H1 (cell line): ENCODE results near the gene OVCA2. TPM values are rescaled to one million over a fixed set of nuclear protein-coding genes. Genes with fewer than 3 reads are reported as not detected.

Experiments used
- CTCF ChIA-PET: fragments of 300-600 bp; sonication (Branson Sonifier 250); formaldehyde crosslinking; loops from one replicate; lab custom pipeline; 2021; ENCODE audit not compliant: partially characterized antibody; lab: Charles Lee
- POLR2A ChIA-PET: fragments of 300-600 bp; sonication (Branson Sonifier 250); formaldehyde crosslinking; loops from one replicate; lab custom pipeline; 2021; ENCODE audit warnings: inconsistent platforms; ENCODE audit not compliant: partially characterized antibody; lab: Charles Lee
- DNase-seq, 2 experiments: peaks; one replicate each; pipeline versions ENCODE4 v3.0.0 to v3.0.0-alpha.2; 2010 to 2022; ENCODE audit warnings: low spot score in 2 of 2, low read depth in 1 of 2, mixed read lengths in 1 of 2
- FAIRE-seq: peaks from 2 replicates; lab custom pipeline; 2011; peaks lifted over from hg19 to GRCh38; lab: Jason Lieb, UNC
- H2AFZ ChIP-seq: 2 replicates; pipeline ENCODE4 v1.8.1; 2012; ENCODE audit warnings: low read length, inconsistent platforms
- H2AK5ac ChIP-seq: 2 replicates; pipeline ENCODE4 v1.6.1; 2013; ENCODE audit warnings: low read depth, low read length
- H2BK120ac ChIP-seq: replicated peaks from 2 replicates; pipeline ENCODE3; 2013; ENCODE audit warnings: low read depth, low read length, inconsistent platforms
- H2BK12ac ChIP-seq: 2 replicates; pipeline ENCODE4 v1.6.1; 2013; ENCODE audit warnings: low read depth, low read length
- H2BK15ac ChIP-seq: 2 replicates; pipeline ENCODE4 v1.6.1; 2013; ENCODE audit warnings: low read length
- H2BK20ac ChIP-seq: 2 replicates; pipeline ENCODE4 v1.6.1; 2013; ENCODE audit warnings: low read length
- H2BK5ac ChIP-seq: 2 replicates; pipeline ENCODE4 v1.6.1; 2013; ENCODE audit warnings: low read depth, low read length
- H3K14ac ChIP-seq: 2 replicates; pipeline ENCODE4 v1.6.1; 2013; ENCODE audit warnings: inconsistent platforms; ENCODE audit not compliant: insufficient read length
- H3K18ac ChIP-seq: 2 replicates; pipeline ENCODE4 v1.6.1; 2013; ENCODE audit warnings: low read length; ENCODE audit errors: extremely low read depth
- H3K23ac ChIP-seq: 2 replicates; pipeline ENCODE4 v1.6.1; 2013; ENCODE audit warnings: inconsistent platforms; ENCODE audit not compliant: insufficient read length
- H3K23me2 ChIP-seq: 2 replicates; pipeline ENCODE4 v1.6.1; 2013; ENCODE audit warnings: low read depth, low read length
- H3K27ac ChIP-seq: 2 replicates; pipeline ENCODE4 v1.6.1; 2011; ENCODE audit warnings: low read depth, low read length, inconsistent platforms
- H3K27me3 ChIP-seq, 4 experiments: replicated peaks in 1 of 4; 1 replicate in 1 of 4; 2 replicates in 3 of 4; pipeline versions ENCODE4 v1.6.1 to v1.8.1; 2011 to 2013; ENCODE audit warnings: low read length in 3 of 4, mild to moderate bottlenecking in 3 of 4, inconsistent platforms in 2 of 4, mixed read lengths in 2 of 4, moderate library complexity in 1 of 4; ENCODE audit not compliant: control insufficient read depth in 3 of 4, insufficient read depth in 3 of 4; ENCODE audit errors: extremely low read depth in 1 of 4
- H3K36me3 ChIP-seq, 4 experiments: 2 replicates each; pipeline versions ENCODE4 v1.6.1 to v1.8.1; 2011 to 2013; ENCODE audit warnings: mild to moderate bottlenecking in 4 of 4, low read length in 3 of 4, moderate library complexity in 2 of 4, control low read depth in 1 of 4, inconsistent platforms in 1 of 4; ENCODE audit not compliant: insufficient read depth in 4 of 4, control insufficient read depth in 2 of 4
- H3K4ac ChIP-seq: replicated peaks from 2 replicates; pipeline ENCODE3; 2013; ENCODE audit warnings: low read length, low read depth, mixed read lengths, inconsistent platforms; ENCODE audit not compliant: insufficient read length
- H3K4me1 ChIP-seq, 4 experiments: replicated peaks in 1 of 4; 1 replicate in 1 of 4; 2 replicates in 3 of 4; pipeline versions ENCODE4 v1.6.1 to v1.8.1; 2011 to 2013; ENCODE audit warnings: low read length in 3 of 4, inconsistent platforms in 2 of 4, mixed read lengths in 1 of 4; ENCODE audit not compliant: insufficient read depth in 4 of 4, control insufficient read depth in 3 of 4
- H3K4me2 ChIP-seq, 2 experiments: 2 replicates each; pipeline versions ENCODE4 v1.6.1 to v1.8.1; 2011 to 2013; ENCODE audit warnings: low read depth in 2 of 2, low read length in 2 of 2, control low read depth in 1 of 2, inconsistent platforms in 1 of 2, mild to moderate bottlenecking in 1 of 2; ENCODE audit not compliant: insufficient read depth in 1 of 2
- H3K4me3 ChIP-seq, 4 experiments: fragments of 200-600, 300-600 bp in 1 of 4; sonication (generic), shearing (Covaris generic), sonication (Bioruptor Twin) in 1 of 4; 2 replicates each; pipeline versions ENCODE4 v1.5.1 to v1.8.1; 2011 to 2016; ENCODE audit warnings: low read length in 4 of 4, low read depth in 3 of 4, control low read depth in 2 of 4, inconsistent platforms in 2 of 4, mild to moderate bottlenecking in 2 of 4, mixed read lengths in 1 of 4, moderate library complexity in 1 of 4; ENCODE audit not compliant: insufficient read depth in 2 of 4; ENCODE audit errors: extremely low read depth in 1 of 4
- H3K56ac ChIP-seq: replicated peaks from 2 replicates; pipeline ENCODE3; 2013; ENCODE audit warnings: low read depth, mild to moderate bottlenecking, mixed read lengths, low read length, inconsistent platforms; ENCODE audit not compliant: insufficient read length
- H3K79me1 ChIP-seq: 2 replicates; pipeline ENCODE4 v1.6.1; 2013; ENCODE audit warnings: low read depth, low read length, control low read depth
- H3K79me2 ChIP-seq, 2 experiments: 2 replicates each; pipeline versions ENCODE4 v1.6.1 to v1.8.1; 2012 to 2013; ENCODE audit warnings: low read length in 2 of 2, mild to moderate bottlenecking in 2 of 2, inconsistent platforms in 1 of 2; ENCODE audit not compliant: insufficient read depth in 2 of 2, control insufficient read depth in 1 of 2
- H3K9ac ChIP-seq, 4 experiments: replicated peaks in 1 of 4; 1 replicate in 1 of 4; 2 replicates in 3 of 4; pipeline versions ENCODE4 v1.6.1 to v1.8.1; 2011 to 2013; ENCODE audit warnings: low read depth in 3 of 4, low read length in 3 of 4, control low read depth in 2 of 4, mild to moderate bottlenecking in 2 of 4, moderate library complexity in 2 of 4, inconsistent platforms in 1 of 4; ENCODE audit errors: extremely low read depth in 1 of 4
- H3K9me3 ChIP-seq, 2 experiments: 2 replicates each; pipeline versions ENCODE4 v1.6.1 to v1.8.1; 2012 to 2013; ENCODE audit warnings: mild to moderate bottlenecking in 2 of 2, moderate library complexity in 2 of 2, control low read depth in 1 of 2, inconsistent platforms in 1 of 2, low read depth in 1 of 2, low read length in 1 of 2, mixed read lengths in 1 of 2; ENCODE audit not compliant: insufficient read depth in 2 of 2
- H4K20me1 ChIP-seq, 2 experiments: replicated peaks in 1 of 2; 2 replicates each; pipeline versions ENCODE3 to v1.8.1; 2011 to 2013; ENCODE audit warnings: inconsistent platforms in 2 of 2, low read length in 2 of 2, mild to moderate bottlenecking in 1 of 2; ENCODE audit not compliant: insufficient read depth in 2 of 2, control insufficient read depth in 1 of 2
- H4K5ac ChIP-seq: 2 replicates; pipeline ENCODE4 v1.6.1; 2013; ENCODE audit warnings: low read length, low read depth, mixed read lengths, inconsistent platforms; ENCODE audit not compliant: insufficient read length
- H4K8ac ChIP-seq: 2 replicates; pipeline ENCODE4 v1.8.0; 2013; ENCODE audit warnings: mild to moderate bottlenecking, moderate library complexity, low read length, inconsistent platforms; ENCODE audit not compliant: insufficient read depth; ENCODE audit errors: extremely low read depth
- H4K91ac ChIP-seq: replicated peaks from 2 replicates; pipeline ENCODE3; 2013; ENCODE audit warnings: low read length, mixed read lengths, inconsistent platforms; ENCODE audit not compliant: insufficient read length
- HDAC2 ChIP-seq, 2 experiments: fragments of 300-600 bp in 1 of 2; sonication (generic) in 1 of 2; IDR thresholded peaks; 2 replicates each; pipeline ENCODE4 v1.6.1; 2011 to 2012; ENCODE audit warnings: low read depth in 2 of 2, low read length in 2 of 2, mild to moderate bottlenecking in 2 of 2, moderate library complexity in 2 of 2, borderline replicate concordance in 1 of 2, inconsistent platforms in 1 of 2
- KDM1A ChIP-seq: fragments of 200-600, 300-600 bp; sonication (generic); IDR thresholded peaks from 2 replicates; pipeline ENCODE4 v1.7.1; 2016; ENCODE audit warnings: mild to moderate bottlenecking, low read length, borderline replicate concordance
- MAFK ChIP-seq: IDR thresholded peaks from 2 replicates; pipeline ENCODE4 v1.6.1; 2012; ENCODE audit warnings: low read depth, mild to moderate bottlenecking, improper control_type of control experiment, low read length
- RXRA ChIP-seq: IDR thresholded peaks from 2 replicates; pipeline ENCODE4 v1.6.1; 2011; ENCODE audit warnings: low read depth, mild to moderate bottlenecking, low read length, moderate library complexity; ENCODE audit not compliant: insufficient read depth
- SP1 ChIP-seq: IDR thresholded peaks from 2 replicates; pipeline ENCODE4 v1.6.1; 2011; ENCODE audit warnings: low read depth, low read length
- TAF7 ChIP-seq: optimal IDR thresholded peaks from 2 replicates; pipeline ENCODE3; 2011; ENCODE audit warnings: low read depth, mild to moderate bottlenecking, inconsistent platforms, low read length, moderate library complexity, borderline replicate concordance
- YY1 ChIP-seq: IDR thresholded peaks from 2 replicates; pipeline ENCODE4 v1.6.1; 2011; ENCODE audit warnings: low read depth, mild to moderate bottlenecking, low read length
- WGBS, 2 experiments: shearing (Covaris generic) in 1 of 2; methylation state at CpG; one replicate each; pipeline versions ENCODE4 v1.1.6 to v1.1.7; 2013 to 2015; ENCODE audit warnings: low lambda C conversion rate in 2 of 2, mixed read lengths in 2 of 2, inconsistent platforms in 1 of 2, low coverage in 1 of 2, missing lambda C conversion rate in 1 of 2; ENCODE audit not compliant: insufficient replicate concordance in 2 of 2, insufficient coverage in 1 of 2, insufficient read length in 1 of 2; ENCODE audit errors: extremely low coverage in 1 of 2, missing lambda C conversion rate in 1 of 2; 5-methylcytosine and 5-hydroxymethylcytosine counted together
- polyA plus RNA-seq, 7 experiments: library from polyadenylated mRNA; depleted of rRNA in 3 of 7; stranded (reverse) in 5 of 7; unstranded in 2 of 7; fragments of >200 nt in 5 of 7; fragments of 200-250 nt in 2 of 7; gene quantifications; 1 replicate in 5 of 7; 2 replicates in 1 of 7; 4 replicates in 1 of 7; pipeline versions ENCODE4 v1.2.1 to v1.2.3, GENCODE V29; 2011 to 2013; ENCODE audit warnings: missing spikeins in 2 of 7, mixed read lengths in 2 of 7
- total RNA-seq: library from RNA; stranded (reverse); fragmentation: NEBNext Ultra II Directional; extraction: Animal tissue kit (Norgen Biotek cat#: 25700); gene quantifications from 2 replicates; pipeline ENCODE4 v1.2.1, GENCODE V29; 2021
- TF ChIP-seq, protein P1 (sequence below): IDR thresholded peaks from 2 replicates; pipeline ENCODE4 v1.6.1; 2012; ENCODE audit warnings: inconsistent platforms
- TF ChIP-seq, protein P2 (sequence below), 3 experiments: IDR thresholded peaks; 1 replicate in 2 of 3; 2 replicates in 1 of 3; pipeline versions ENCODE4 v1.5.1 to v1.6.1; 2011; ENCODE audit warnings: low read length in 3 of 3, mild to moderate bottlenecking in 3 of 3, inconsistent platforms in 2 of 3, low read depth in 1 of 3, moderate library complexity in 1 of 3; ENCODE audit not compliant: insufficient read depth in 1 of 3; ENCODE audit errors: control extremely low read depth in 1 of 3

OVCA2 gene
- total and polyA plus RNA-seq, 2 of the 8 experiments (the other 6 are each of a cell fraction or from before 2014, with no cell fraction given), result 15.3 to 37.0 TPM

DNA sequence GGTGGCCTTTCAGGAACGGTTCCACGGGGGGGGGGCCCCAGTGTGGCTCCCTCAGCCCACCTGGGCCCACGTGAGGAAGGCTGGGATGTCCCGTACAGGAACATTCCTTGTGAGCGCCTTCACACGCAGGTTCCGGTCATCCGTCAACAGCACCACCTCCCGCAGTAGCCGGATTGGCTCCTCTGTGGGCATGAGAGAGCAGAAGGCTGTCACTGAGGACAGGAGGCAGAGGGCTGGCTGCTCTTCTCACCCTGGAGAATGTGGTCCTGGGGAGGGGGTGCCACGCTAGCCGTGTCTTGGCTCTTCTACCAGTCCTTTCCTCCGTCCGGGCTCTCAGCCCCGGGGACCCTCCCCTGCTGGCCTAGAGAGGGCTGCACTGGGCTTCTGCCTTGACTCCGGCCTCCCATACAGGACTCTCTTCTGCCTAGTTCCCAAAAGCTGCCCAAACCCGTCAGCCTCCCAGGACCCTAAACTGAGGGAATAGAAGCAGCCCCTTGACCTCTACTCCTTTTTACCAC is 19.7 kb downstream of the OVCA2 start:
- WGBS, 2 experiments, result 85% methylated on average over 17 of the region's 17 CpGs; no CpG with 5 or more reads in 1 of the 2 experiments
- DNase-seq (no peak), FAIRE-seq (no peak)
- Histone ChIP-seq H3K4me2 (no peak overlapping the region), H3K18ac (no peak overlapping the region), H3K4ac (no peak overlapping the region), H2BK120ac (no peak overlapping the region), H2BK12ac (no peak overlapping the region; the same call in 1 of the 2 replicates), H3K14ac (no peak overlapping the region), H3K23ac (no peak overlapping the region), H3K9me3 (peaks cover 0 to 7% of the 10 kb centered on the region in 2 experiments; a peak in 1 of 4 replicates), H3K27ac (no peak overlapping the region), H4K20me1 (peaks cover 11 to 15% of the 10 kb centered on the region in 2 experiments), H3K79me1 (no peaks in the 10 kb centered on the region), H3K23me2 (peaks cover 1% of the 10 kb centered on the region; the same call in 1 of the 2 replicates), H3K9ac (no peak overlapping the region), H3K79me2 (no peaks in the 10 kb centered on the region), H2AK5ac (no peak overlapping the region), H3K4me3 (no peak overlapping the region), H2BK20ac (no peak overlapping the region), H4K8ac (no peak overlapping the region; the same call in 1 of the 2 replicates), H4K91ac (no peak overlapping the region), H3K4me1 (peaks cover 0 to 25% (median 12%) of the 10 kb centered on the region in 4 experiments; a peak in 6 of 7 replicates), H3K56ac (no peak overlapping the region), H2BK15ac (no peak overlapping the region), H2BK5ac (no peak overlapping the region), H2AFZ (no peak overlapping the region), H4K5ac (no peak overlapping the region), H3K27me3 (peaks cover 24 to 47% (median 41%) of the 10 kb centered on the region in 4 experiments), H3K36me3 (peaks cover 0 to 11% (median under 1%) of the 10 kb centered on the region in 4 experiments; a peak in 2 of 8 replicates)
- ChIA-PET POLR2A (no interaction called here), CTCF (interaction anchor here (0.6 to 9.3 kb wide), 4 partner anchors 14 to 185 kb away, joined by 3 to 121 read pairs (median 3); no protein-coding TSS in a partner anchor)
- TF ChIP-seq, protein P1, sequence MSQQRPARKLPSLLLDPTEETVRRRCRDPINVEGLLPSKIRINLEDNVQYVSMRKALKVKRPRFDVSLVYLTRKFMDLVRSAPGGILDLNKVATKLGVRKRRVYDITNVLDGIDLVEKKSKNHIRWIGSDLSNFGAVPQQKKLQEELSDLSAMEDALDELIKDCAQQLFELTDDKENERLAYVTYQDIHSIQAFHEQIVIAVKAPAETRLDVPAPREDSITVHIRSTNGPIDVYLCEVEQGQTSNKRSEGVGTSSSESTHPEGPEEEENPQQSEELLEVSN, result no peak
- TF ChIP-seq HDAC2 (IDR thresholded peaks at IDR 0.05; ENCODE audit: borderline replicate concordance in 1 of 2, low read depth in 2 of 2, low read length in 2 of 2) (no peak), SP1 (no peak), KDM1A (no peak), RXRA (no peak), YY1 (no peak), TAF7 (no peak), MAFK (no peak)
- TF ChIP-seq, protein P2, sequence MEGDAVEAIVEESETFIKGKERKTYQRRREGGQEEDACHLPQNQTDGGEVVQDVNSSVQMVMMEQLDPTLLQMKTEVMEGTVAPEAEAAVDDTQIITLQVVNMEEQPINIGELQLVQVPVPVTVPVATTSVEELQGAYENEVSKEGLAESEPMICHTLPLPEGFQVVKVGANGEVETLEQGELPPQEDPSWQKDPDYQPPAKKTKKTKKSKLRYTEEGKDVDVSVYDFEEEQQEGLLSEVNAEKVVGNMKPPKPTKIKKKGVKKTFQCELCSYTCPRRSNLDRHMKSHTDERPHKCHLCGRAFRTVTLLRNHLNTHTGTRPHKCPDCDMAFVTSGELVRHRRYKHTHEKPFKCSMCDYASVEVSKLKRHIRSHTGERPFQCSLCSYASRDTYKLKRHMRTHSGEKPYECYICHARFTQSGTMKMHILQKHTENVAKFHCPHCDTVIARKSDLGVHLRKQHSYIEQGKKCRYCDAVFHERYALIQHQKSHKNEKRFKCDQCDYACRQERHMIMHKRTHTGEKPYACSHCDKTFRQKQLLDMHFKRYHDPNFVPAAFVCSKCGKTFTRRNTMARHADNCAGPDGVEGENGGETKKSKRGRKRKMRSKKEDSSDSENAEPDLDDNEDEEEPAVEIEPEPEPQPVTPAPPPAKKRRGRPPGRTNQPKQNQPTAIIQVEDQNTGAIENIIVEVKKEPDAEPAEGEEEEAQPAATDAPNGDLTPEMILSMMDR (IDR thresholded peaks at IDR 0.05; ENCODE audit: control extremely low read depth in 1 of 3, insufficient read depth in 1 of 3, low read depth in 1 of 3, low read length in 3 of 3), result no peak
